ENCODE results near the gene CNTNAP2. TPM values are rescaled to one million over a fixed set of nuclear protein-coding genes. Genes with fewer than 3 reads are reported as not detected.
"Not testable (repeated sequence)": the region's sequence is repeated elsewhere in the genome, so short reads cannot be mapped to it uniquely, and the experiment has no call there.

Gene CNTNAP2
- polyA plus RNA-seq, 5 donors: 30.4 to 44.2 (median 39.8) TPM

- no peak for DNase-seq
These were observed 1447.1 kb downstream of the CNTNAP2 start for GRCh38 chr7:147563669-147564068.

GRCh38 chr7:147564786-147565476, 1448.3 kb downstream of the CNTNAP2 start:
- DNase-seq: no peak

- DNase-seq: no peak
These were observed 1450.4 kb downstream of the CNTNAP2 start for GRCh38 chr7:147567043-147567442.

DNA sequence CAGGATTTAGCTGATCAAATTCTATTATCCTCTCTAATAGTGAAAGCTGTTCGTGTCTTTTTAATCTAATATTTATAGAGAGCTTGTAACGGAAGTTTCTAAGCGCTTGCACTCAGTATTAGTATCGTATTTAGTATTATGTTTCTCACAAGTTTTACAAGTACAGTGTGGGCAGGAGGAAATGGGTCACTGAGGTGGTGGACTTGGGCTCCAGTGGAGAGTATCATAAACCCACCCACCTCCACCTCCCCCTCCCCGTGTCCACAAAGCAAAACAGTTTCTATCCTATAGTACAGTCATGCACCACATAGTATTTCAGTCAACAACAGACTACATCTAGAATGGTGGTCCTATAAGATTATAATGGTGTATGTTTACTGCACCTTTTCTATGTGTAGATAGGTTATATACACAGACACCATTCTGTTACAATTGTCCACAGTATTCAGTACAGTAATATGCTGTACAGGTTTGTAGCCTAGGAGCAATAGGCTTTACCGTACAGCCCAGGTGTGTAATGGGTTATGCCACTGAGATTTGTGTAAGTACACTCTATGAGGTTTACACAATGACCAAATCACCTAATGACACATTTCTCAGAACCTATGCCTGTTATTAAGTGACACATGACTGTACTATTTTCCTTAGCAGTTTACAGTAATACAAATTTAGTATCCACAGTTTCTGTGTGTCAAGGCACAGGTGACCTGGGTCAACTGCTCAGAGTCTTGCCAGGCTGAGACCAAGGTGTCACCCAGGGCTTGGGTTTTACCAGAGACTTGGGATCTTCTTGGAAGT, 1452.7 kb downstream of the CNTNAP2 start:
- no peak for DNase-seq

GRCh38 chr7:147570390-147570789, 1453.8 kb downstream of the CNTNAP2 start:
- no peak for DNase-seq

DNA sequence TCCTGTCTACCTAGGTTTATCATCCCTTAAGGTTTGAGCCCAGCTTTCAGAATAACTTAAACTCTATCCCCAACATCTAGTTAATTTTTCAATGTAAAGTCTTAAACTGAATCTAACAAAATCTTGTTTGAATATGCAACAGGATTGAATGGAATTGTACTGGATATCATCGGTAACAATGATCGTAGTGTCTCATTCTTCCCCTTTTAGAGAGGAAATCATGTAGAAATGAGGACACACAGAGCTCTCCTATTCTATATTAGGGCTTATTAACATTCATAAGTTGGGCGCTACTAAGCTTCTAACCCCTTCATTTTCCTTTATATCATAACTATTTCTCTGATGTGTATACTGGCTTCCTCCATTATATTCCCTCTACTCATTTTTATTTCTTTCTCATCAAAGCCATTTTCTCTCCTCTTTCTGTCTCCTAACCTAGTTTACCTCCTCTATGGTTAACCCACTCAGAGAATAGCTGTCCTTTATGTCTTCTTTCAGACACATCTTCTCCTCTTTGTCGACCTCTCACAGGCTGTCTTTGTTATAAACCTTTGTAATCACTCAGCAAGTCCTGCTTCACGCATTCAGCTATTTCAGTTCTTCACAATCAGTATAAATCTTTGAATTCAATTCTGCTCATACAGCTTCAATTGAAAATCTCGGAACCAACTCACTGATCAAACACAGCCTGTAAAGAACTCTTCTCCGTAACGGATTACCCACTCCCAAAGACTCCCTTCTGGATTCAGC, 1455.0 kb downstream of the CNTNAP2 start:
- no peak for DNase-seq

DNA sequence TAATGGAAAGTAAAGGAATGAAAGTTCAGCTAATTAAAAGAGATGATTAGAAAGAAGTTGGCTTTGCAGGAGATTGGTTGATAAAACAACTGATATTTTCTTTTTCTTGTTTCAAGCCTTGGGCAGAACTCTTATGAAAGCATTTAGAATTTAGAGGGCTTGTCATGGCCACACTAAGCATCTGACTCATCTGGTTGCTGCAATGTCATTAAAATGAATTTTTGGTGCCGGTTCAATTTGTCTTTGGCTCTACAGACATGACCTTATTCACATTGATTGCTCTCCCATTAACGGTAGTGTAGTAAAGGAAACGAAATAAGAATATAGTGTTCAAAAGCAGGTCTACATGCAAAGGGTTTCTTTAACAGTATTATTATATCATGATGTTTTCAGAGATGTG, 1461.6 kb downstream of the CNTNAP2 start:
- DNase-seq: no peak

DNA sequence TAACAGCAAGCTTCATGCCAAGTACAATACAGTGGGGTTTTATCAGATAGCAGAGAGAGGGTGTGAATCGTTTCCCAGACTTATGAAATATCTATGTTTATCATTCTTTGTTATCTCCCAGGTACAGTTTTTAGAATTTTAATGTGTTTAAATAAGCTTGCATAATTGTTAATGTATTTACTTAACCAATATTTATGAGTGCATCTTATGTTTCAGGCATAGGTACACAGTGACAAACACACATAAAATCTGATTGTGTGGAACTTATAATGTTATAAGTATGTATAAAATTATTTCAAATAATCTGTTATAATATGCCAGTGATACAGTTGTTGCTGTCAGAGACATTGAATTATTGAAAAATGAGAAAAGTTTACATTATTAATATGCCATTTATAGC, 1462.5 kb downstream of the CNTNAP2 start:
- DNase-seq: no peak

DNA sequence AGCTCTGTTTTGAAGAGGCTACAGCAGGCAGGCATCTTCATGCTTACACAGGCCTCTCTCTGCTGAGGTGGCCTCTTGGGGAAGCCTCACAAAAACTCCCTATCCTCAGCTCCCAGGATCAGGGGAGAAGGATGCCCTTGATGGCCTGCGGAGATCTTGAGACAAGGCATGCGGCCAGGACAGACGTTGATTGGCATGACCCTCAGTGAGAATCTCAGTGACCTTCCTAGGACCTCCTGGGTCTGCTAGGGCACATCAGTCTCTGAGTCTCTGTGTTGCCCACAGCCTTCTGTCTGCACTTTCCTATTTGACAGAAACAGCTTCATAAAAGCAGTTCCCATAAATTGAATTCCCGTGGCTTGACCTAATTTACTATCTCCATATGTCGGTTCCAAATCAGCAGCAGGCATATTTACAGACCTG, 1468.2 kb downstream of the CNTNAP2 start:
- no peak for DNase-seq

DNA sequence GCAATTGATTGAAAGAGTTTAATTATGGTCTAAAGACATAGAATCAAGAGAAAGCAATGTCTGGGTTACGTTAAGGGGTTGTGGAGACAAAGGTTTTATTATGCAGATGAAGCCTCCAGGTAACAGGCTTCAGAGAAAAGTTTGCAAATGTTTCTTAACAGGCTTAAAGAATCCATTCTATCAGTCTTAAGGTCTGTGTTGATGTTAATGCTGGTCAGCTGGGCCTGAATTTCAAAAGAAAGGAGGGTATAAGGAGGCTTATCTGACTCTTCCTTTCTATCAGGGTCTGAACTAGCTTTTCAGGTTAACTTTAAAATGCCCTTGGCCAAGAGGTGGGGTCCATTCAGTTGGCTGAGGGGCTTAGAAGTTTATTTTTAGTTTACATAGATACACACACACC, 1469.5 kb downstream of the CNTNAP2 start:
- no peak for DNase-seq

DNA sequence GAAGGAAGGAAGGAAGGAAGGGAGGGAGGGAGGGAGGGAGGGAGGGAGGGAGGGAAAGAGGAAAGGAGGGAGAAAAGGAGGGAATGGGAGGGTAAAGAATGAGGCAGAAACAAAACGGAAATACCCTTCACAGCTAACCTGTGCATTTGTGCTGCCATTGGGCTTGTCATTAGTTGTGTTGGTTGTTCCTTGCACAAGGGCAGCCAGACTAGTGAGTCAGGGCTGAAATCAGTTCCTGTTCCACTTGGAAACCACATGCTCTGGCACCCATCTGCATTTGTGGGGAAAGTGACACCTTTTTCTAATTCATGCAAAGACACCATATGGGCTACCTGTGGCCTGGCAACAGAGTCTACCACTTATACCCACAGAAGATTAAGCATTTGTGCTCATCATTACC, 1469.9 kb downstream of the CNTNAP2 start:
- no peak for DNase-seq

DNA sequence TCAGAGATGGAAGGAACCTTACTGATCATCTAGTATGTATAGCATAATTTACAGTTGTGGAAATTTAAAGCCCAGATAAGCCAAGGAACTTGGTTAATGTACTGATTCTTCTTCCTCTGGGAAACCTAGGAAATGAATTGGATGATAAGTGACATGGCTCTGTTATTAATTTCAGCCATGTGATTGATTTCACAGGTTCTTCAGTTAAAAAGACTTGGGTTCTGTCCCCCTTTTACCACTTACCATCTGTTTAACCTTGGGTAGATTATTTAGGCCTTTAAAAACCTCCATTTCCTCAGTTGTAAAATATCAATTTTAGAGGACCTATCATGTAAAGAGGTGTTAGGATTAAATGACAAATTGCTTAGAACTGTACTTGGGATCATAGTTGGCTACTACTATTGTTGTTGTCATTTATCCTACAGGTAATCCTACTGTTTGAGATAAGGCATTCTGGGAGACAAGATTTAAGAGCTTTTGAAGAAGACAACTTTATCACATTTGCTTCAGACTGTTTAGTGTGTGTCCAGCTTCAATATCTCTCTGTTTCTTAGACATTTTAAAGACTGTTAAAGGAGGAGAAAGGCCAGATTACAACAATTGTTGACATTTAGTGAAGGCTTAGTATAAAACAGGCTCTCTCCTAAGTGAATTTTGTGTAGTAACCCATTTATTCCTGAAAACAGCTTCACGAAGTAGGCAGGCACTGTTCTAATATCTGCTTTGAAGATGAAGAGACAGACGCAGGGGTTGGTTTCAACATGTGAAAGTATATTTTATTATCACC, 1476.9 kb downstream of the CNTNAP2 start:
- no peak for DNase-seq

DNA sequence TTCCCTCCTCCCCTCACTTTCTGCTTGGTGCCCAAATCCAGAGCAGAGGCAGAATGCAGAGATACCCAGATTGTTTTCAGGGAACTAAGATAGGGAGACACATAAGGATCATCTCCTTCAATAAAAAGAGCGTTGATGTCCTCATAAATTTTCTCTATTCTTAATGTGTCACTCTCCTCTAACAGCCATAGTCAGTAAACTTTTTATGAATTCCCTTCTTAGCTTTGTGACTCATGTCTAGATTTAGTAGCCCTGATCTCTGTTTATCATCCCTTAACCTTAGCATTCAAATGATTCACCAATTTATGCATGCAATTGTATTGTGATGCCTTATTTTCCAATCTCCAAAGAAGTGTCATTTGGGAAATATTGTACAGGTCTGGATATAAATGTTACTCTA, 1478.4 kb downstream of the CNTNAP2 start:
- DNase-seq: no peak

DNA sequence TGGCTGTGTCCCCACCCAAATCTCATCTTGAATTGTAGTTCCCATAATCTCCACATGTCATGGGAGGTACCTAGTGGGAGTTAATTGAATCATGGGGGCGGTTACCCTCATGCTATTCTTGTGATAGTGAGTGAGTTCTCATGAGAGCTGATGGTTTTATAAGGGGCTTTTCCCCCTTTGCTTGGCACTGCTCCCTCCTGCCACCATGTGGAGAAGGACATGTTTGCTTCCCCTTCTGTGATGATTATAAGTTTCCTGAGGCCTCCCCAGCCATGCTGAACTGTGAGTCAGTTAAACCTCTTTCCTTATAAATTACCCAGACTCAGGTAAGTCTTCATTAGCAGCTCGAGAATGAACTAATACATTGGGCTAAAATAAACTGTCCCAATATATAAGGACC, 1482.1 kb downstream of the CNTNAP2 start:
- not testable (repeated sequence) for DNase-seq

DNA sequence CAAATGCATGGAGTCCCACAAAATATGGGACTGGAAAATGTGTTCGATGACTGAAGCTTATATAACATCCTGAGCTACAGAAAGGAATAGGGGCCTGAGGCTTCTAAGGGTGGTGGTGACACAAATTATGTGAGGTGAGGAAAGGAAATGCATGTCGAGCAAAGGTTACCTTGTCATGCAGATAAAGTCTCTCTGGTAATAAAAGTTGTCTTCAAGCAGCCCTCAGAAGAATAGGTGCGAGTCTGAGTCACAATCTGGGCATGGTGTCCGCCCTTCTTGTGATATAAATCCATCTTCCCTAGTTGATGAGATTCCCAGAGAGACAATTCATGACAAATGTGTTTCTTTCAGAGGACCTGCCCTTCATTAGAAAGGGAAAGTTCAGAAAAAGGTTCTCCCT, 1488.7 kb downstream of the CNTNAP2 start:
- DNase-seq: no peak

GRCh38 chr7:147607157-147607800, 1490.7 kb downstream of the CNTNAP2 start:
- DNase-seq: no peak

GRCh38 chr7:147611431-147611830, 1494.8 kb downstream of the CNTNAP2 start:
- DNase-seq: no peak

DNA sequence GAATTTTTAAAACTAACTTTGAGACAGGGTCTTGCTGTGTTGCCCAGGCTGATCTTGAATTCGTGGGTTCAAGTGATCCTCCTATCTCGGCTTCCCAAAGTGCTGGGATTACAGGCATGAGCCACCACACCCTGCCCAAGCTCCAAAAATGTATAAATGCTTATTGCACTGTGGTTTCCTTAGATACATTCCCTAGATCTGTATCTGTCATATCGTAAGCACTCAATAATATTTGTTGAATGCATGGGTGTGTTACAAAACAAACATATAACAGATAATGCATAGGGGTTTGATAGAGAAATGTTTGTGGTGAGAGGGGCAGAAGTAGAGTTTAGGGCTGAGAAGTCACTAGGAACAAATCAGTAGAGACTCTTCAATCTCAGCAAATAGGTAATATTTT, 1518.7 kb downstream of the CNTNAP2 start:
- DNase-seq: no peak

DNA sequence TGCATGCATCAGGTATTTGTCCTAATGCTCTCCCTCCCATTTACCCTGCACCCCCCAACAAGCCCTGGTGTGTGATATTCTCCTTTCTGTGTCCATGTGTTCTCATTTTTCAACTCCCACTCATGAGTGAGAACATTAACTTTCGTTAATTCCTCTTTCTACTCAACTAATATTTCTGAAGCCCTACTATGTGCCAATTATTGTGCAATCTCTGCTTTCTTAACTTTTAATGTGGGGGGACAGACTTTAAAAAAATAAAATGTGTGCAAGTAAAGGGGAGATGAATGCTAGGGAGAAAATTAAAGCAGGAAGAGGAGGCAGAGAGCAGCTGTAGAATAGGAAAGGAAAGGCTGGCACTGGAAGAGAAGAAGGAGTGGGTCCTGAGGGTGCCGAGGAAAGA, 1520.0 kb downstream of the CNTNAP2 start:
- DNase-seq: no peak

GRCh38 chr7:147638566-147638965, 1522.0 kb downstream of the CNTNAP2 start:
- no peak for DNase-seq

GRCh38 chr7:147639037-147639436, 1522.4 kb downstream of the CNTNAP2 start:
- DNase-seq: no peak

Measured in right lung (tissue), 5 donors.